Measurements from ENCODE around the gene NOX3. TPM values are rescaled to one million over a fixed set of nuclear protein-coding genes. Genes with fewer than 3 reads are reported as not detected.
"Not testable (repeated sequence)": the region's sequence is repeated elsewhere in the genome, so short reads cannot be mapped to it uniquely, and the experiment has no call there.

Gene NOX3
- total RNA-seq, 1 donor from 2014 or later, result not detected

DNA sequence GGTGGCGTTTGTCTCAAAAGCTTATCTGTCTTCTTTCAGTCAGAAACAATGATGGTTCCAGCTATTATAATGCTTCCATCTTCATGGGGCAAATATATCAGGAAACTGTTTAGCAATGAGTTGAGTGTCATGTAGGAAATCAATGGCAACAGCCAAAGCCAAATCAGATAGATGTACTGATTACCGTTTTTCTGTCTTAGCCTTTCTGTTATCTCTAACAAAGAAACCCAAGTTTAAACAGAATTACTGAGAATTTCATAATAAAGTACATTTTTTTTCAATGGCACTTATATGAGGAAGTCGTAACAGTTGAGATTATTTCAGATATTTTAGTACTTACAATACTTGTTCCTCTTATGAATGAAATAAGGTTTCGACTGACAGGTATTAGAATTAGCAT, 1.2 kb downstream of the NOX3 start:
- Histone ChIP-seq H3K4me1 (no peaks in the 10 kb centered on the region), H3K27me3 (no peaks in the 10 kb centered on the region), H3K27ac (no peak overlapping the region), H3K36me3 (no peaks in the 10 kb centered on the region), H3K9me3 (no peaks in the 10 kb centered on the region), H3K4me3 (no peak overlapping the region)
- intact Hi-C loops (cut with DNase I), result no loop called here
- DNase-seq (no peak), ATAC-seq (no peak)
- TF ChIP-seq, protein P1, sequence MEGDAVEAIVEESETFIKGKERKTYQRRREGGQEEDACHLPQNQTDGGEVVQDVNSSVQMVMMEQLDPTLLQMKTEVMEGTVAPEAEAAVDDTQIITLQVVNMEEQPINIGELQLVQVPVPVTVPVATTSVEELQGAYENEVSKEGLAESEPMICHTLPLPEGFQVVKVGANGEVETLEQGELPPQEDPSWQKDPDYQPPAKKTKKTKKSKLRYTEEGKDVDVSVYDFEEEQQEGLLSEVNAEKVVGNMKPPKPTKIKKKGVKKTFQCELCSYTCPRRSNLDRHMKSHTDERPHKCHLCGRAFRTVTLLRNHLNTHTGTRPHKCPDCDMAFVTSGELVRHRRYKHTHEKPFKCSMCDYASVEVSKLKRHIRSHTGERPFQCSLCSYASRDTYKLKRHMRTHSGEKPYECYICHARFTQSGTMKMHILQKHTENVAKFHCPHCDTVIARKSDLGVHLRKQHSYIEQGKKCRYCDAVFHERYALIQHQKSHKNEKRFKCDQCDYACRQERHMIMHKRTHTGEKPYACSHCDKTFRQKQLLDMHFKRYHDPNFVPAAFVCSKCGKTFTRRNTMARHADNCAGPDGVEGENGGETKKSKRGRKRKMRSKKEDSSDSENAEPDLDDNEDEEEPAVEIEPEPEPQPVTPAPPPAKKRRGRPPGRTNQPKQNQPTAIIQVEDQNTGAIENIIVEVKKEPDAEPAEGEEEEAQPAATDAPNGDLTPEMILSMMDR (IDR thresholded peaks at IDR 0.05), result no peak

DNA sequence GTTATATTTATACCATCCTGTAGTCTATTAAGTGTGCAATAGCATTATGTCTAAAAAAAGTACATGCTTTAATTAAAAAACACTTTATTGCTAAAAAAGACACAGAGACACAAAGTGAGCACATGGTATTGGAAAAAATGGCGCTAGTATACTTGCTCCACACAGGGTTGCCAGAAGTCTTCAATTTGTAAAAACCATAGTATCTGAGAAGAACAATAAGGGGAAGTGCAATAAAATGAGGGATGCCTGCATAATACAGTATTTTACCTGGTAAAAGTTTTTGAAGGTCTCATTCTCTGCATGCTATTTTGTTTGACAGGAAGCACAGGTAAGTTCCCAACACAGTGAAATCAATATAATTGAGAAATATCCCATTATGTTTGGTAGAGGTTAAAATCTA, 1.6 kb downstream of the NOX3 start:
- no peaks in the 10 kb centered on the region for H3K36me3 ChIP-seq

GRCh38 chr6:155452576-155452975, 3.1 kb downstream of the NOX3 start:
- TF ChIP-seq, protein P1 (IDR thresholded peaks at IDR 0.05), result no peak
- no peak for ATAC-seq
- DNase-seq, result no peak
- intact Hi-C loops (cut with DNase I), result no loop called here
- Histone ChIP-seq H3K36me3 (no peaks in the 10 kb centered on the region), H3K27me3 (no peaks in the 10 kb centered on the region), H3K4me3 (no peak overlapping the region), H3K9me3 (no peaks in the 10 kb centered on the region), H3K27ac (no peak overlapping the region), H3K4me1 (peaks cover 5% of the 10 kb centered on the region)

More for the DNA sequence above, 1.6 kb downstream of the NOX3 start:
- no peak overlapping the region for H3K4me3 ChIP-seq
- no peaks in the 10 kb centered on the region for H3K27me3 ChIP-seq
- intact Hi-C loops (cut with DNase I), result no loop called here
- no peaks in the 10 kb centered on the region for H3K9me3 ChIP-seq
- H3K4me1 ChIP-seq, result peaks cover 3% of the 10 kb centered on the region
- TF ChIP-seq, protein P1 (IDR thresholded peaks at IDR 0.05), result no peak
- no peak overlapping the region for H3K27ac ChIP-seq
- no peak for ATAC-seq
- DNase-seq, result no peak

DNA sequence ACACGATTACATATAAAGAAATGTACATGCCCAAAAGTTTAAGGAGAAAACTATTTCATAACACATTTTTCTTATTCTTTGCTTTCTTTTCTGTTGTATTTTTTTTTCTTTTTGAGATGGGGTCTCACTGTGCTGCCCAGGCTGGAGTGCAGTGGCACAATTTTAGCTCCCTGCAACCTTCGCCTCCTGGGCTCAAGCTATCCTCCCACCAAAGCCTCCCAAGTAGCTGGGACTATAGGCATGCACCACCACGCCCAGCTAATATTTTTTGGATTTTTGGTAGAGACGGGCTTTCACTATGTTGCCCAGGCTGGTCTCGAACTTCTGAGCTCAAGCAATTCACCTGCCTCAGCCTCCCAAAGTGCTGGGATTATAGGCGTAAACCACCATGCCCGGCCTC, 4.1 kb downstream of the NOX3 start:
- H3K27me3 ChIP-seq; H3K4me1 ChIP-seq; H3K27ac ChIP-seq; H3K9me3 ChIP-seq; H3K4me3 ChIP-seq; intact Hi-C loops (cut with DNase I); H3K36me3 ChIP-seq; ATAC-seq; DNase-seq: not testable (repeated sequence)

GRCh38 chr6:155450240-155450581, 5.4 kb downstream of the NOX3 start:
- H3K4me3 ChIP-seq, result no peak overlapping the region
- no peaks in the 10 kb centered on the region for H3K9me3 ChIP-seq
- peaks cover 5% of the 10 kb centered on the region for H3K4me1 ChIP-seq
- no peaks in the 10 kb centered on the region for H3K27me3 ChIP-seq
- no peak overlapping the region for H3K27ac ChIP-seq
- intact Hi-C loops (cut with DNase I), result no loop called here
- TF ChIP-seq, protein P1 (IDR thresholded peaks at IDR 0.05), result no peak
- no peak for ATAC-seq
- H3K36me3 ChIP-seq, result no peaks in the 10 kb centered on the region
- DNase-seq, result no peak

- Histone ChIP-seq H3K36me3 (no peaks in the 10 kb centered on the region), H3K27ac (no peak overlapping the region), H3K4me3 (no peak overlapping the region), H3K27me3 (no peaks in the 10 kb centered on the region), H3K4me1 (peaks cover 5% of the 10 kb centered on the region), H3K9me3 (no peaks in the 10 kb centered on the region)
- intact Hi-C loops (cut with DNase I), result no loop called here
- no peak for ATAC-seq
- TF ChIP-seq, protein P1 (IDR thresholded peaks at IDR 0.05), result no peak
- DNase-seq, result no peak
Observed at GRCh38 chr6:155449450-155450239, 6.0 kb downstream of the NOX3 start.

Measured in upper lobe of right lung (tissue), 1 donor.